Tibial nerve (tissue), 4 donors: ENCODE data around the gene RTF1.

Experiments used
- CTCF ChIP-seq, 5 experiments: fragments of 200-600 bp in 3 of 5; fragments of 450-650 bp in 2 of 5; sonication (generic) in 3 of 5; IDR thresholded peaks; one replicate each; pipeline ENCODE4 v1.5.1; 2016 to 2019; ENCODE audit warnings: antibody characterized with exemption in 5 of 5, mild to moderate bottlenecking in 3 of 5, moderate library complexity in 2 of 5
- EP300 ChIP-seq, 2 donors: sonication (generic); formaldehyde crosslinking; IDR thresholded peaks; one replicate each; pipeline ENCODE4 v1.6.1; 2017; ENCODE audit warnings: antibody characterized with exemption in 2 of 2, mild to moderate bottlenecking in 1 of 2

- TF ChIP-seq CTCF (IDR thresholded peaks at IDR 0.05) (no peak), EP300 (IDR thresholded peaks at IDR 0.05) (no peak)
Observed at GRCh38 chr15:41476416-41477048, 59.6 kb downstream of the RTF1 start.
